Astrocyte of the cerebellum (primary cell): ENCODE measurements around the gene PIP5K1B.

Experiments used
- DNase-seq: peaks from one replicate; pipeline ENCODE4 v3.0.0-alpha.2; 2011; ENCODE audit warnings: low read depth
- H3K4me3 ChIP-seq: 2 replicates; pipeline ENCODE4 v1.5.1; 2011; ENCODE audit warnings: mild to moderate bottlenecking, low read depth, low read length, moderate library complexity
- CTCF ChIP-seq: IDR thresholded peaks from 2 replicates; pipeline ENCODE4 v1.5.1; 2012; ENCODE audit warnings: low read length, low read depth, moderate library complexity, mild to moderate bottlenecking; ENCODE audit errors: missing control alignments
- in situ Hi-C: cut with HindIII; loops from 2 replicates; pipeline ENCODE4 v1.10.0; 2017; ENCODE audit warnings: low sequenced_read_pairs

PIP5K1B gene

GRCh38 chr9:68970151-68970550 is 265.1 kb downstream of the PIP5K1B start:
- H3K4me3 ChIP-seq, result no peak overlapping the region
- TF ChIP-seq CTCF, result no peak
- in situ Hi-C loops, result no loop called here
- no peak for DNase-seq

- in situ Hi-C loops, result no loop called here
- DNase-seq, result no peak
- H3K4me3 ChIP-seq, result no peak overlapping the region
- TF ChIP-seq CTCF, result no peak
These were observed 268.6 kb downstream of the PIP5K1B start for GRCh38 chr9:68973619-68974018.

- DNase-seq, result no peak
- no peak for TF ChIP-seq CTCF
- in situ Hi-C loops, result no loop called here
- no peak overlapping the region for H3K4me3 ChIP-seq
These were observed 269.4 kb downstream of the PIP5K1B start for GRCh38 chr9:68974431-68974830.

- no peak for TF ChIP-seq CTCF
- no peak overlapping the region for H3K4me3 ChIP-seq
- in situ Hi-C loops, result loop anchor here (25.0 kb wide), 1 partner anchor 388 kb away; no protein-coding TSS in a partner anchor
- no peak for DNase-seq
These were observed 269.9 kb downstream of the PIP5K1B start for GRCh38 chr9:68974901-68975300.

- H3K4me3 ChIP-seq, result no peak overlapping the region
- no peak for TF ChIP-seq CTCF
- DNase-seq, result no peak
- in situ Hi-C loops, result loop anchor here (25.0 kb wide), 1 partner anchor 388 kb away; no protein-coding TSS in a partner anchor
These were observed 270.5 kb downstream of the PIP5K1B start for GRCh38 chr9:68975365-68976043.

GRCh38 chr9:68978066-68978465 is 273.0 kb downstream of the PIP5K1B start:
- no peak for TF ChIP-seq CTCF
- no peak for DNase-seq
- no peak overlapping the region for H3K4me3 ChIP-seq
- in situ Hi-C loops, result loop anchor here (25.0 kb wide), 1 partner anchor 391 kb away; no protein-coding TSS in a partner anchor
